HFF-Myc (cell line): ENCODE results near the gene PRSS22.

Experiments used
- DNase-seq: peaks from one replicate; pipeline ENCODE4 v3.0.0-alpha.2; 2011; ENCODE audit warnings: low read depth; ENCODE audit errors: extremely low read depth
- H3K4me3 ChIP-seq: replicated peaks from 2 replicates; pipeline ENCODE4 v1.5.1; 2011; ENCODE audit warnings: low read depth, mild to moderate bottlenecking, control low read depth, low read length
- CTCF ChIP-seq: IDR thresholded peaks from 2 replicates; pipeline ENCODE4 v1.5.1; 2012; ENCODE audit warnings: mild to moderate bottlenecking, low read depth, low read length, control low read depth; ENCODE audit errors: missing control alignments

PRSS22 gene

GRCh38 chr16:2828521-2828840 lies 29.5 kb downstream of the PRSS22 start:
- no peak overlapping the region for H3K4me3 ChIP-seq
- DNase-seq, result no peak
- TF ChIP-seq CTCF, result no peak

GRCh38 chr16:2827831-2828520 lies 30.0 kb downstream of the PRSS22 start:
- no peak for TF ChIP-seq CTCF
- H3K4me3 ChIP-seq, result no peak overlapping the region
- DNase-seq, result no peak

- TF ChIP-seq CTCF, result no peak
- no peak overlapping the region for H3K4me3 ChIP-seq
- DNase-seq, result no peak
These were observed 30.6 kb downstream of the PRSS22 start for GRCh38 chr16:2827374-2827791.

- no peak for TF ChIP-seq CTCF
- H3K4me3 ChIP-seq, result no peak overlapping the region
- no peak for DNase-seq
These were observed 31.2 kb downstream of the PRSS22 start for GRCh38 chr16:2826591-2827373.

- DNase-seq, result no peak
- TF ChIP-seq CTCF, result no peak
- no peak overlapping the region for H3K4me3 ChIP-seq
These were observed 32.1 kb downstream of the PRSS22 start for GRCh38 chr16:2825906-2826305.

- no peak for DNase-seq
- no peak overlapping the region for H3K4me3 ChIP-seq
- TF ChIP-seq CTCF, result no peak
These were observed 32.8 kb downstream of the PRSS22 start for GRCh38 chr16:2825049-2825742.
